Measurements from ENCODE around the gene DAPK3.
"Not testable (repeated sequence)": the region's sequence is repeated elsewhere in the genome, so short reads cannot be mapped to it uniquely, and the experiment has no call there.

Gene DAPK3

DNA sequence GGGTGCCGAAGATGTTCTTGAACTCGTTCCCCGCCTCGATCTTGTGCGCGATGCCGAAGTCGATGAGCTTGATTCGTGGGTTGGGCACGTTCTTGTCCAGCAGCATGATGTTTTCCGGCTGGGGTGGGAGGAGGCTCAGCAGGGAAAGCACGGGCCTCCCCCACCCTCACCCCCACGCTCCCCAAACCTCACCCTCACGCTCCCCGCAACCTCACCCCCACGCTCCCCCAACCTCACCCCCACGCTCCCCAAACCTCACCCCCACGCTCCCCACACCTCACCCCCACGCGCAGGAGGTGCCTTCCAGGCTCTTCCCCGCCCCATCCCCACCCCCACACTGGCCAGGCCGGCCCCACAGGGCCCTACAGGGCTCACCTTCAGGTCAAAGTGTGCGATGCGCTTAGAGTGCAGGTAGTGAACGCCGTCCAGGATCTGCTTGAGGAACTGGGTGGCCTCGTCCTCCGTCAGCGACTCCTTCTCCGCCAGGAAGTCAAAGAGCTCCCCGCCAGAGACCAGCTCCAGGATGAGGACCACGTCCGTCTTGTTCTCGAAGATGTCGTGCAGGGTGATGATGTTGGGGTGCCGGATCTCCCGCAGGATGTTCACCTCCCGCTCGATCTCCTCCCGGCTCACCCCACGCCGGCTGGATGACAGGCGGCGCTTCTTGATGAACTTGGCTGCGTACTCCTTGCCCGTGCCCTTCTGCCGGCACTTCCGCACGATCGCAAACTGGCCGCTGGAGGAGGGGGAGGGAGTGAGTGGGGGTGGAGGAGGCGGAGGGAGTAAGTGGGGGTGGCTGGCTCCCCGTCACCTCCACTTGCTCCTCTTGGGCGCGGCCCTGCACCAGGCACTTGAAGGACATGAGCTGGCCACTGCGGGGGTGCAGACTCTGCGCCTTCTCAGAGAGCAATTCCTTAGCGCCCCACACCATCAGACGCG lies 6.4 kb downstream of the DAPK3 start:
- no peak overlapping the region for H3K4me3 ChIP-seq (ENCODE audit: low read length)
- TF ChIP-seq CTCF (IDR thresholded peaks at IDR 0.05; ENCODE audit: insufficient read depth, low read depth, low read length, missing control alignments), result no peak
- no peak for DNase-seq (ENCODE audit: low read depth)

DNA sequence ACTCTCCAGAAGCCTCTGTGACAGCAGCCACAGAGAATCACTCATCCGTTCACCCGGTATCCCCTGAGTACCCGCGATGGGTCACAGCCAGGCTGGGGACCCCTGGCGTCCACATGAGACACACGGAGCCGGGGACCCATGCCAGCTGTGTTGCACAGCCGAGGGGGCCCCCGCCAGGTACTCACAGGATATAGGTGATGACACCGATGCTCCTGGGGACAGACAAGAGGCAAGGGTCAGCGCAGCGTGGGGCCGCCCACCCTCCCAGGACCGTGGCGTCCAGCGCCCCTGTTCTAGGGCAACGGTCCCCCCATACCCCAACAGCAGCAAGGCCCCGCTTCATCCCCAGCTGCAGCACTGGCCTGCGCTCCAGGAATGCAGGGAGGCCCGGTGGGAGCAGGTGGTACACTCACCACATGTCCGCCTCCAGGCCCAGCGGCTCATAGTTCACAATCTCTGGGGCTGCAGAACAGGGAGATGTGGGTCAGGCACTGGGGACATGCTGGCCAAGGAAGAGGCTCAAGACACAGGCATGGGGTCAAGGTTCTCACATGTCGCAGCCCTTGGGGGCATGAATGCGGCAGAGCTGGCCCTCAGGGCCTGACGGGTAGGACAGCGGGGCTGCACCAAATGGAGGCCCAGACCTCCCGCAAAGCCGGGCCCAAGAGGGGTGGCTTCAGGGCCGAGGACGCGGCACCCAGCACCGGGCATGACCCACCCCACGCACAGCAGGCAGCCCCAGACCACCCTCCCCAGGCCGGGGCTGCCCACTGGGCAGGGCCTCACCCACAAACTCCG lies 7.2 kb downstream of the DAPK3 start:
- DNase-seq (ENCODE audit: low read depth), result no peak
- H3K4me3 ChIP-seq (ENCODE audit: low read length), result no peak overlapping the region
- no peak for TF ChIP-seq CTCF (IDR thresholded peaks at IDR 0.05; ENCODE audit: insufficient read depth, low read depth, low read length, missing control alignments)

GRCh38 chr19:3961007-3961406 lies 9.9 kb downstream of the DAPK3 start:
- no peak for DNase-seq (ENCODE audit: low read depth)

DNA sequence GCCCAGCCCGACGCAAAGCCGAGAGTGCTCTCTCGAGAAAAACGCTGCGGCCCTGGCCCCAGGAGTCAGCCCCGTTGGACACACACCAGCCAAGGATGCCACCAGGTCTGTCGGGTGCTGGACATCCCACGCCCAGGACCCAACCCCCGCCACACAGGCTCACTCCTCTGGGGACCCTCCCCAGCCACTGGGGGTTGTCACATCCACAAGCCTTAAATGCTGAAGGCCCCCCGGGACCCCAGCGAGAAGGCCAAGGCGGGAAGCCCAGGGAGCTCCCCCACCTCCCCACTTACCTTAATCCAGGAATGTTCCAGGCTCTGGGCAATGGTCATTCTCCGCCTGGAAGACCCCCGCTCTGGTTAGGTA lies 11.2 kb downstream of the DAPK3 start:
- H3K4me3 ChIP-seq (ENCODE audit: low read length), result no peak overlapping the region
- TF ChIP-seq CTCF (IDR thresholded peaks at IDR 0.05; ENCODE audit: insufficient read depth, low read depth, low read length, missing control alignments), result no peak
- no peak for DNase-seq (ENCODE audit: low read depth)

More at GRCh38 chr19:3961007-3961406, 9.9 kb downstream of the DAPK3 start:
- no peak for TF ChIP-seq CTCF (IDR thresholded peaks at IDR 0.05; ENCODE audit: insufficient read depth, low read depth, low read length, missing control alignments)
- no peak overlapping the region for H3K4me3 ChIP-seq (ENCODE audit: low read length)

DNA sequence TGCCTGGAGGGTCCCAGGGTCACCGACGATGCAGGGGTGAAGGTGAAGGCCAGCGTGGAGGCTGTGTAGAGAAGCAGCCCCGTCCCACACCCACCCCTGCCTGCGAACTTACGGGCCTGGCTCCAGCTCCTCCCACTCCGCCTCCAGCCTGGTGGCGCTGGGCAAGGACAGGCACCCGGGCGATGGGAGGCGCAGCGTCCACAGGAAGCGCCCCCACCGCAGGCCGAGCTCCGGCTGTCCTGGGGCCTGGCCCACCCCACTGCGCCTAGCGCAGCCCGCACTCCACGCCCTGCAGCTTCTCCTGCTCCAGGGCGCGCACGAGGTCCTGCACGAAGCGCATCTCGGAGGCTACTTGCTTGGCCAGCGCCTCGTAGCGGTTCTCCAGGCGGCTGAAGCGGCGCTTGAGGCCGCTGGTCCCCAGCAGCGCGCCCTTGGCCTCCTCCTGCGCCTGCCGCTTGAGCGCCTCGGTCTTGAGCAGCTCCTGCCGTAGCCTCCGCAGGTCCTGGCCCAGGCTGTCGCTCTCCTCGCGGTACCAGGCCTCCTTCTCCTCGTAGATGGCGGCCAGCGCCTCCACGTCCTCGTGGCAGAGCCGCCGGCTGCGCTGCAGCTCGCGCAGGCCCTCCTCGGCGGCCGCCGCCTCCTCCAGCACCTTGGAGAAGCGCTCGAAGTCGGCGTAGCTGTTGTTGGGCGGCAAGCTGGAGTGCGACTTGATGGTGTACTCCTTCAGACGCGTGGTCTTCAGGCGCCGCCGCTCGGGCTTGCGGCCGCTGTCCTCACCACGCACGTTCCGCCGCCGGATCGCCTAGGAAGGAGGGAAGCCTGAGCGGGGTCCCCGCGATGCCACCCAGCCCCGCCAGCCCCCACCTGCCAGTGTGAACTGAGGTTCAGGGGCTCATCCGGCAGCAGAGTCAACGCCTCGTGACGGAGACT lies 11.8 kb downstream of the DAPK3 start:
- no peak for TF ChIP-seq CTCF (IDR thresholded peaks at IDR 0.05; ENCODE audit: insufficient read depth, low read depth, low read length, missing control alignments)
- H3K4me3 ChIP-seq (ENCODE audit: low read length), result no peak overlapping the region

GRCh38 chr19:3955688-3956087 lies 15.2 kb downstream of the DAPK3 start:
- no peak overlapping the region for H3K4me3 ChIP-seq (ENCODE audit: low read length)
- TF ChIP-seq CTCF (IDR thresholded peaks at IDR 0.05; ENCODE audit: insufficient read depth, low read depth, low read length, missing control alignments), result no peak
- DNase-seq (ENCODE audit: low read depth), result no peak

More for the DNA sequence above, 11.8 kb downstream of the DAPK3 start:
- no peak for DNase-seq (ENCODE audit: low read depth)

GRCh38 chr19:3955276-3955675 lies 15.6 kb downstream of the DAPK3 start:
- DNase-seq (ENCODE audit: low read depth); H3K4me3 ChIP-seq (ENCODE audit: low read length): not testable (repeated sequence)
